ENCODE results near the gene BTBD9. TPM values are rescaled to one million over a fixed set of nuclear protein-coding genes. Genes with fewer than 3 reads are reported as not detected.
A peak's percentile ranks its signal among the peaks of the same experiment; 100 is the strongest.

Gene BTBD9
- total RNA-seq, 1 donor from 2014 or later = 14.8 TPM

- no peak overlapping the region for H3K4me3 Mint-ChIP-seq (ENCODE audit: unreplicated experiment)
- peak overlapping the region; percentile 74 for H3K27ac Mint-ChIP-seq (ENCODE audit: unreplicated experiment)
- no peaks in the 10 kb centered on the region for H3K36me3 Mint-ChIP-seq (ENCODE audit: low read depth)
- H3K4me1 Mint-ChIP-seq (ENCODE audit: low read depth) = peaks cover 49% of the 10 kb centered on the region
- H3K27me3 Mint-ChIP-seq (ENCODE audit: low read depth) = no peaks in the 10 kb centered on the region
- TF ChIP-seq CTCF (IDR thresholded peaks at IDR 0.05) = no peak
- H3K9me3 Mint-ChIP-seq (ENCODE audit: low read depth) = no peaks in the 10 kb centered on the region
- no peak for DNase-seq (ENCODE audit: low spot score)
These were observed 377.7 kb downstream of the BTBD9 start for GRCh38 chr6:38262026-38262425.

GRCh38 chr6:38261626-38262025 is 378.1 kb downstream of the BTBD9 start:
- H3K4me3 Mint-ChIP-seq (ENCODE audit: unreplicated experiment) = no peak overlapping the region
- H3K9me3 Mint-ChIP-seq (ENCODE audit: low read depth) = no peaks in the 10 kb centered on the region
- TF ChIP-seq CTCF (IDR thresholded peaks at IDR 0.05) = no peak
- H3K27ac Mint-ChIP-seq (ENCODE audit: unreplicated experiment) = peak overlapping the region; percentile 73
- H3K4me1 Mint-ChIP-seq (ENCODE audit: low read depth) = peaks cover 46% of the 10 kb centered on the region
- no peak for DNase-seq (ENCODE audit: low spot score)
- H3K27me3 Mint-ChIP-seq (ENCODE audit: low read depth) = no peaks in the 10 kb centered on the region
- no peaks in the 10 kb centered on the region for H3K36me3 Mint-ChIP-seq (ENCODE audit: low read depth)

GRCh38 chr6:38259736-38260135 is 380.0 kb downstream of the BTBD9 start:
- no peak overlapping the region for H3K27ac Mint-ChIP-seq (ENCODE audit: unreplicated experiment)
- peaks cover 43% of the 10 kb centered on the region for H3K4me1 Mint-ChIP-seq (ENCODE audit: low read depth)
- no peak for DNase-seq (ENCODE audit: low spot score)
- TF ChIP-seq CTCF (IDR thresholded peaks at IDR 0.05) = no peak
- H3K36me3 Mint-ChIP-seq (ENCODE audit: low read depth) = peaks cover 10% of the 10 kb centered on the region
- H3K9me3 Mint-ChIP-seq (ENCODE audit: low read depth) = peaks cover 4% of the 10 kb centered on the region
- no peaks in the 10 kb centered on the region for H3K27me3 Mint-ChIP-seq (ENCODE audit: low read depth)
- H3K4me3 Mint-ChIP-seq (ENCODE audit: unreplicated experiment) = no peak overlapping the region

- Mint-ChIP-seq H3K4me3 (ENCODE audit: unreplicated experiment) (no peak overlapping the region), H3K9me3 (ENCODE audit: low read depth) (peaks cover 4% of the 10 kb centered on the region), H3K4me1 (ENCODE audit: low read depth) (peaks cover 17% of the 10 kb centered on the region), H3K27ac (ENCODE audit: unreplicated experiment) (peak overlapping the region; percentile 45), H3K36me3 (ENCODE audit: low read depth) (peaks cover 8% of the 10 kb centered on the region), H3K27me3 (ENCODE audit: low read depth) (no peaks in the 10 kb centered on the region)
- no peak for TF ChIP-seq CTCF (IDR thresholded peaks at IDR 0.05)
- DNase-seq (ENCODE audit: low spot score) = no peak
These were observed 391.1 kb downstream of the BTBD9 start for GRCh38 chr6:38248500-38249234.

- Mint-ChIP-seq H3K4me3 (ENCODE audit: unreplicated experiment) (no peak overlapping the region), H3K9me3 (ENCODE audit: low read depth) (peaks cover 4% of the 10 kb centered on the region), H3K4me1 (ENCODE audit: low read depth) (peaks cover 17% of the 10 kb centered on the region), H3K27ac (ENCODE audit: unreplicated experiment) (no peak overlapping the region), H3K36me3 (ENCODE audit: low read depth) (peaks cover 4% of the 10 kb centered on the region), H3K27me3 (ENCODE audit: low read depth) (no peaks in the 10 kb centered on the region)
- no peak for DNase-seq (ENCODE audit: low spot score)
- no peak for TF ChIP-seq CTCF (IDR thresholded peaks at IDR 0.05)
These were observed 394.4 kb downstream of the BTBD9 start for GRCh38 chr6:38245295-38245694.

All from chondrocyte (in vitro differentiated cells).